Esophagus squamous epithelium (tissue), 4 donors: Measurements from ENCODE around the gene AUTS2.

Source experiments
- POLR2A ChIP-seq, 4 donors: fragments of 450-650 bp; IDR thresholded peaks; one replicate each; pipeline ENCODE4 v1.6.1; 2017; ENCODE audit warnings: antibody characterized with exemption in 4 of 4, mild to moderate bottlenecking in 4 of 4, moderate library complexity in 3 of 4
- TF ChIP-seq, protein P1 (sequence below), 6 experiments: fragments of 450-650 bp in 4 of 6; fragments of 200-600 bp in 2 of 6; sonication (generic) in 2 of 6; IDR thresholded peaks; one replicate each; pipeline ENCODE4 v1.5.1; 2016 to 2019; ENCODE audit warnings: antibody characterized with exemption in 6 of 6, mild to moderate bottlenecking in 4 of 6, moderate library complexity in 4 of 6

DNA sequence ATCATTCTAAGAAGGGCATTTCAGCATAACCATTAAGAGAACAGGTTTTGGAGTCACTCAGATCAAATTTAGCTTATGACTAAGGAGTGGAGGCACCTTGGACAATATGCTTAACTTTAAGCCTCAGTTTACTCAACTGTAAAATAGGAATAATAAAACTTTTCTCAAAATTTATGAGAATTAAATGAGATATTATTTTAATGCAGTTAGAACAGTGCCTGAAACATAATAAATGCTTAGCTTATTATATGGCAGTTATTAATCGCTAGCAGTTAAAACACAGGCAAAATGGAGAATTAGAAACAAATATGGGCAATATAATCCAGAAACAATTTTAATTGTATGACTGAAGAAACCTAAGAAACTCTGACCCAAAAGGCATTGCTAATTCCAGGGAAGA is 2.9 kb upstream of the AUTS2 start:
- TF ChIP-seq, protein P1, sequence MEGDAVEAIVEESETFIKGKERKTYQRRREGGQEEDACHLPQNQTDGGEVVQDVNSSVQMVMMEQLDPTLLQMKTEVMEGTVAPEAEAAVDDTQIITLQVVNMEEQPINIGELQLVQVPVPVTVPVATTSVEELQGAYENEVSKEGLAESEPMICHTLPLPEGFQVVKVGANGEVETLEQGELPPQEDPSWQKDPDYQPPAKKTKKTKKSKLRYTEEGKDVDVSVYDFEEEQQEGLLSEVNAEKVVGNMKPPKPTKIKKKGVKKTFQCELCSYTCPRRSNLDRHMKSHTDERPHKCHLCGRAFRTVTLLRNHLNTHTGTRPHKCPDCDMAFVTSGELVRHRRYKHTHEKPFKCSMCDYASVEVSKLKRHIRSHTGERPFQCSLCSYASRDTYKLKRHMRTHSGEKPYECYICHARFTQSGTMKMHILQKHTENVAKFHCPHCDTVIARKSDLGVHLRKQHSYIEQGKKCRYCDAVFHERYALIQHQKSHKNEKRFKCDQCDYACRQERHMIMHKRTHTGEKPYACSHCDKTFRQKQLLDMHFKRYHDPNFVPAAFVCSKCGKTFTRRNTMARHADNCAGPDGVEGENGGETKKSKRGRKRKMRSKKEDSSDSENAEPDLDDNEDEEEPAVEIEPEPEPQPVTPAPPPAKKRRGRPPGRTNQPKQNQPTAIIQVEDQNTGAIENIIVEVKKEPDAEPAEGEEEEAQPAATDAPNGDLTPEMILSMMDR (IDR thresholded peaks at IDR 0.05): no peak
- TF ChIP-seq POLR2A (IDR thresholded peaks at IDR 0.05): no peak
